ENCODE results near the gene IZUMO4.
"Not testable (repeated sequence)": the region's sequence is repeated elsewhere in the genome, so short reads cannot be mapped to it uniquely, and the experiment has no call there.

The IZUMO4 gene

GRCh38 chr19:2123682-2124387 lies 27.1 kb downstream of the IZUMO4 start:
- DNase-seq (ENCODE audit: low spot score), result peak; percentile 52

- no peak for DNase-seq (ENCODE audit: low spot score)
These were observed 30.3 kb downstream of the IZUMO4 start for GRCh38 chr19:2126879-2127518.

- no peak for DNase-seq (ENCODE audit: low spot score)
These were observed 31.0 kb downstream of the IZUMO4 start for GRCh38 chr19:2127758-2128157.

- not testable (repeated sequence) for DNase-seq (ENCODE audit: low spot score)
These were observed 31.5 kb downstream of the IZUMO4 start for GRCh38 chr19:2128252-2128651.

GRCh38 chr19:2129022-2129421 lies 32.3 kb downstream of the IZUMO4 start:
- DNase-seq (ENCODE audit: low spot score), result no peak

GRCh38 chr19:2129486-2129885 lies 32.8 kb downstream of the IZUMO4 start:
- no peak for DNase-seq (ENCODE audit: low spot score)

GRCh38 chr19:2129892-2130770 lies 33.4 kb downstream of the IZUMO4 start:
- DNase-seq (ENCODE audit: low spot score), result no peak

GRCh38 chr19:2131012-2131975 lies 34.6 kb downstream of the IZUMO4 start:
- DNase-seq (ENCODE audit: low spot score), result not testable (repeated sequence)

- no peak for DNase-seq (ENCODE audit: low spot score)
These were observed 35.5 kb downstream of the IZUMO4 start for GRCh38 chr19:2132191-2132590.

- no peak for DNase-seq (ENCODE audit: low spot score)
These were observed 36.2 kb downstream of the IZUMO4 start for GRCh38 chr19:2132731-2133490.

- no peak for DNase-seq (ENCODE audit: low spot score)
These were observed 39.0 kb downstream of the IZUMO4 start for GRCh38 chr19:2135474-2136402.

GRCh38 chr19:2136796-2137195 lies 40.1 kb downstream of the IZUMO4 start:
- no peak for DNase-seq (ENCODE audit: low spot score)

GRCh38 chr19:2138061-2138728 lies 41.5 kb downstream of the IZUMO4 start:
- no peak for DNase-seq (ENCODE audit: low spot score)

GRCh38 chr19:2139385-2140137 lies 42.8 kb downstream of the IZUMO4 start:
- no peak for DNase-seq (ENCODE audit: low spot score)

- DNase-seq (ENCODE audit: low spot score), result no peak
These were observed 43.4 kb downstream of the IZUMO4 start for GRCh38 chr19:2140138-2140569.

- no peak for DNase-seq (ENCODE audit: low spot score)
These were observed 45.6 kb downstream of the IZUMO4 start for GRCh38 chr19:2142173-2142829.

- DNase-seq (ENCODE audit: low spot score), result no peak
These were observed 47.5 kb downstream of the IZUMO4 start for GRCh38 chr19:2144190-2144589.

GRCh38 chr19:2145831-2146241 lies 49.1 kb downstream of the IZUMO4 start:
- no peak for DNase-seq (ENCODE audit: low spot score)
